C4-2B (cell line): ENCODE results near the gene KCNIP4.

Experiments
- CTCF ChIP-seq: fragments of 450-650 bp; conservative IDR thresholded peaks from 2 replicates; pipeline ENCODE4 v1.5.1; 2017; ENCODE audit warnings: mild to moderate bottlenecking
- ZFX ChIP-seq: fragments of 450-650 bp; IDR thresholded peaks from 2 replicates; pipeline ENCODE4 v1.6.1; 2017

GRCh38 chr4:20995610-20996009 lies 953.0 kb downstream of the KCNIP4 start:
- no peak for TF ChIP-seq CTCF
- no peak for TF ChIP-seq ZFX
